ENCODE measurements around the gene LMF1.

Gene LMF1

GRCh38 chr16:965487-965886 is 5.3 kb downstream of the LMF1 start:
- TF ChIP-seq, protein P1, sequence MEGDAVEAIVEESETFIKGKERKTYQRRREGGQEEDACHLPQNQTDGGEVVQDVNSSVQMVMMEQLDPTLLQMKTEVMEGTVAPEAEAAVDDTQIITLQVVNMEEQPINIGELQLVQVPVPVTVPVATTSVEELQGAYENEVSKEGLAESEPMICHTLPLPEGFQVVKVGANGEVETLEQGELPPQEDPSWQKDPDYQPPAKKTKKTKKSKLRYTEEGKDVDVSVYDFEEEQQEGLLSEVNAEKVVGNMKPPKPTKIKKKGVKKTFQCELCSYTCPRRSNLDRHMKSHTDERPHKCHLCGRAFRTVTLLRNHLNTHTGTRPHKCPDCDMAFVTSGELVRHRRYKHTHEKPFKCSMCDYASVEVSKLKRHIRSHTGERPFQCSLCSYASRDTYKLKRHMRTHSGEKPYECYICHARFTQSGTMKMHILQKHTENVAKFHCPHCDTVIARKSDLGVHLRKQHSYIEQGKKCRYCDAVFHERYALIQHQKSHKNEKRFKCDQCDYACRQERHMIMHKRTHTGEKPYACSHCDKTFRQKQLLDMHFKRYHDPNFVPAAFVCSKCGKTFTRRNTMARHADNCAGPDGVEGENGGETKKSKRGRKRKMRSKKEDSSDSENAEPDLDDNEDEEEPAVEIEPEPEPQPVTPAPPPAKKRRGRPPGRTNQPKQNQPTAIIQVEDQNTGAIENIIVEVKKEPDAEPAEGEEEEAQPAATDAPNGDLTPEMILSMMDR (IDR thresholded peaks at IDR 0.05; ENCODE audit: borderline replicate concordance, insufficient read depth, low read depth, low read length): no peak

DNA sequence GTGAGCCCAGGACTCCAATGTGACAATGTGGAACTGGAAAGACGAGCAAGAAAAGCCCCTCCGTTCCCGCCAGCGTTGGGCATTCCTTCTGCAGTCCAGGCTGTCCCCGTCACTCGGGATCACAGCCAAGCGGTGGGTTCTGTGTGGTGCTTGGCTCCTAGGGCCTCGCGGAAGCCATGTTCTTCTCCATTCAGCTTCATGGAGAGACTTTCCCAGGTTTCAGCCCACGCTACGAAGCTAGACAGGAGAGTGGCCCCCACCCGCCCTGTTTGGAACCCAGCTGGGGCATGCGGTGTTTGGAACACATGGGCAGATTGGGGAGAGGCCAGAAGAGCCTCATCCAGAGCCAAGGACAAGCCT is 5.8 kb downstream of the LMF1 start:
- TF ChIP-seq, protein P1 (IDR thresholded peaks at IDR 0.05; ENCODE audit: borderline replicate concordance, insufficient read depth, low read depth, low read length): no peak
- no peak overlapping the region for H3K4me3 ChIP-seq (ENCODE audit: low read depth, low read length)

More at GRCh38 chr16:965487-965886, 5.3 kb downstream of the LMF1 start:
- H3K4me3 ChIP-seq (ENCODE audit: low read depth, low read length): no peak overlapping the region

- H3K4me3 ChIP-seq (ENCODE audit: low read depth, low read length): no peak overlapping the region
- TF ChIP-seq, protein P1 (IDR thresholded peaks at IDR 0.05; ENCODE audit: borderline replicate concordance, insufficient read depth, low read depth, low read length): no peak
These were observed 6.3 kb downstream of the LMF1 start for GRCh38 chr16:964356-965035.

DNA sequence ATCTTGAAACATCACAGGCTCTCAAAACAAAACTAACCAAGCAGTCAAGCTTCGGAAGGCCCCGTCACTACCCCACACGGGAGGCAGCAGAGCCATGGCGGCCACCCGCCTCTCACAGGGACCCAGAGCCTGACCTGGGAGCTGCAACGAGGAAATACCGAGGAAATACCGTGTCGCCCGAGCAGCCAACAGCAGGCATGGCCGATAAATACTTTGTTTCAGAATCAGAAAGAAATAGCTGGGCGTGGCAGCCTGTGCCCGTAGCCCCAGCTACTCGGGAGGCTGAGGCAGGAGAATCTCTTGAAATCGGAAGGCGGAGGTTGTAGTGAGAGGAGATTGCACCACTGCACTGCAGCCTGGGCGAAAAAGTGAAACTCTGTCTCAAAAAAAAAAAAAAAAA is 6.9 kb downstream of the LMF1 start:
- TF ChIP-seq, protein P1 (IDR thresholded peaks at IDR 0.05; ENCODE audit: borderline replicate concordance, insufficient read depth, low read depth, low read length): no peak
- H3K4me3 ChIP-seq (ENCODE audit: low read depth, low read length): no peak overlapping the region

- no peak overlapping the region for H3K4me3 ChIP-seq (ENCODE audit: low read depth, low read length)
- TF ChIP-seq, protein P1 (IDR thresholded peaks at IDR 0.05; ENCODE audit: borderline replicate concordance, insufficient read depth, low read depth, low read length): no peak
These were observed 7.6 kb downstream of the LMF1 start for GRCh38 chr16:962901-963814.

DNA sequence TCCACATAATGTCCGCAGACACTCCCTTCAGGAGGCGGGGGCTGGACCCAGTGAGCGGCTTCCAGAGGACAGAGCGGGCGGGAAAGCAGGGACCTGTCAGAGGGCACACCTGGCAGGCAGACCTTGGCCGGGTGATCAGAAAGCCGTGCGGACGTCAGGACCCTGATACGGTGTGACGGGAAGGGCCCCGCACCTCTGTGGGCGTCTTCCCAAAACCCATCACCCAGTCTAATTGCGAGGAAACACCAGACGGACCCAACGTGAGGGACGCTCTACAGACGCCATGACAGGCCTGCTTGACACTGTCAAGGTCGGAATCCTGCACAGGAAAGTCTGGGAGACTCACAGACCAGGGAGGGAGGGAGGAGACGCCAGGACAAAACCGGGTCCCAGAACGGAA is 8.4 kb downstream of the LMF1 start:
- TF ChIP-seq, protein P1 (IDR thresholded peaks at IDR 0.05; ENCODE audit: borderline replicate concordance, insufficient read depth, low read depth, low read length): no peak
- no peak overlapping the region for H3K4me3 ChIP-seq (ENCODE audit: low read depth, low read length)

Measured in GM12875 (cell line).